Endodermal cell (in vitro differentiated cells): Measurements from ENCODE around the gene BBX. TPM values are rescaled to one million over a fixed set of nuclear protein-coding genes. Genes with fewer than 3 reads are reported as not detected.

Experiments used
- DNase-seq: peaks from one replicate; pipeline ENCODE4 v3.0.0-alpha.2; 2017
- H3K27ac ChIP-seq: 2 replicates; pipeline ENCODE4 v1.5.1; 2013; ENCODE audit warnings: mild to moderate bottlenecking, low read depth, low read length, moderate library complexity
- H3K27me3 ChIP-seq: 2 replicates; pipeline ENCODE4 v1.6.1; 2013; ENCODE audit warnings: mild to moderate bottlenecking, low read length, moderate library complexity; ENCODE audit not compliant: insufficient read depth, control insufficient read depth, poor library complexity, severe bottlenecking
- H3K36me3 ChIP-seq: 2 replicates; pipeline ENCODE4 v1.7.0; 2013; ENCODE audit warnings: mild to moderate bottlenecking, low read length, moderate library complexity; ENCODE audit not compliant: control insufficient read depth, insufficient read depth
- H3K4me1 ChIP-seq: one replicate; pipeline ENCODE4 v1.7.0; 2013; ENCODE audit warnings: low read length; ENCODE audit not compliant: control insufficient read depth, insufficient read depth
- H3K4me3 ChIP-seq: 2 replicates; pipeline ENCODE4 v1.5.1; 2013; ENCODE audit warnings: mild to moderate bottlenecking, low read length, moderate library complexity
- H3K9ac ChIP-seq: 2 replicates; pipeline ENCODE4 v1.6.1; 2013; ENCODE audit warnings: mild to moderate bottlenecking, low read length, moderate library complexity; ENCODE audit not compliant: poor library complexity, severe bottlenecking; ENCODE audit errors: extremely low read depth
- H3K9me3 ChIP-seq: 2 replicates; pipeline ENCODE4 v1.6.1; 2013; ENCODE audit warnings: mild to moderate bottlenecking, low read length, moderate library complexity; ENCODE audit not compliant: control insufficient read depth
- H3K27ac Mint-ChIP-seq: 2 replicates; pipeline ENCODE4 v1.8.0; 2020; ENCODE audit warnings: mixed read lengths
- H3K27me3 Mint-ChIP-seq: 2 replicates; pipeline ENCODE4 v1.8.0; 2021; ENCODE audit warnings: mild to moderate bottlenecking, mixed read lengths; ENCODE audit not compliant: insufficient read depth
- H3K36me3 Mint-ChIP-seq: 2 replicates; pipeline ENCODE4 v1.8.0; 2020; ENCODE audit warnings: low read depth, mixed read lengths
- H3K4me1 Mint-ChIP-seq: 2 replicates; pipeline ENCODE4 v1.8.0; 2020; ENCODE audit warnings: mixed read lengths
- H3K4me3 Mint-ChIP-seq: 2 replicates; pipeline ENCODE4 v1.8.0; 2020; ENCODE audit warnings: mild to moderate bottlenecking, moderate library complexity, mixed read lengths
- H3K9me3 Mint-ChIP-seq: 2 replicates; pipeline ENCODE4 v1.8.0; 2020; ENCODE audit warnings: mild to moderate bottlenecking, mixed read lengths
- CTCF ChIP-seq: fragments of 200-600 bp; sonication (generic); conservative IDR thresholded peaks from 2 replicates; pipeline ENCODE4 v1.5.0; 2021; ENCODE audit warnings: antibody characterized with exemption, mild to moderate bottlenecking
- WGBS, 2 experiments: methylation state at CpG; one replicate each; pipeline versions ENCODE4 v1.1.5 to v1.1.7; 2013; ENCODE audit warnings: missing lambda C conversion rate in 2 of 2, mixed read lengths in 1 of 2; ENCODE audit not compliant: insufficient coverage in 1 of 2, insufficient read length in 1 of 2; 5-methylcytosine and 5-hydroxymethylcytosine counted together
- total RNA-seq, 2 donors: library from RNA; stranded (reverse); fragmentation: NEBNext Ultra II Directional in 1 of 2; extraction: Animal tissue kit (Norgen Biotek cat#: 25700) in 1 of 2; gene quantifications; 2 replicates in 1 of 2; 3 replicates in 1 of 2; pipeline ENCODE4 v1.2.1, GENCODE V29; 2021

Gene BBX
- total RNA-seq, 2 donors from 2014 or later = 34.2 to 41.2 TPM

GRCh38 chr3:107855710-107856109 lies 332.9 kb downstream of the BBX start:
- Mint-ChIP-seq H3K4me1 (no peaks in the 10 kb centered on the region), H3K27ac (no peak overlapping the region), H3K36me3 (no peaks in the 10 kb centered on the region), H3K9me3 (peaks cover 4% of the 10 kb centered on the region), H3K4me3 (no peak overlapping the region), H3K27me3 (no peaks in the 10 kb centered on the region)
- peak; percentile 66 for TF ChIP-seq CTCF
- Histone ChIP-seq H3K9me3 (peaks cover 8% of the 10 kb centered on the region), H3K27ac (no peak overlapping the region), H3K9ac (no peak overlapping the region), H3K4me3 (no peak overlapping the region), H3K27me3 (no peaks in the 10 kb centered on the region), H3K4me1 (no peaks in the 10 kb centered on the region), H3K36me3 (no peaks in the 10 kb centered on the region)
- 79 to 81% methylated on average over 2 to 5 of the region's 5 CpGs for WGBS, 2 experiments
- peak; percentile 54 for DNase-seq

- Mint-ChIP-seq H3K4me1 (no peaks in the 10 kb centered on the region), H3K9me3 (no peaks in the 10 kb centered on the region), H3K27me3 (no peaks in the 10 kb centered on the region), H3K27ac (no peak overlapping the region), H3K4me3 (no peak overlapping the region), H3K36me3 (no peaks in the 10 kb centered on the region)
- no peak for DNase-seq
- Histone ChIP-seq H3K4me3 (no peak overlapping the region), H3K9ac (no peak overlapping the region), H3K9me3 (no peaks in the 10 kb centered on the region), H3K27ac (no peak overlapping the region), H3K27me3 (no peaks in the 10 kb centered on the region), H3K4me1 (no peaks in the 10 kb centered on the region), H3K36me3 (no peaks in the 10 kb centered on the region)
- WGBS, 2 experiments = 94 to 97% methylated on average over 5 of the region's 5 CpGs
- no peak for TF ChIP-seq CTCF
Measured at GRCh38 chr3:107857854-107858253, 335.1 kb downstream of the BBX start.

DNA sequence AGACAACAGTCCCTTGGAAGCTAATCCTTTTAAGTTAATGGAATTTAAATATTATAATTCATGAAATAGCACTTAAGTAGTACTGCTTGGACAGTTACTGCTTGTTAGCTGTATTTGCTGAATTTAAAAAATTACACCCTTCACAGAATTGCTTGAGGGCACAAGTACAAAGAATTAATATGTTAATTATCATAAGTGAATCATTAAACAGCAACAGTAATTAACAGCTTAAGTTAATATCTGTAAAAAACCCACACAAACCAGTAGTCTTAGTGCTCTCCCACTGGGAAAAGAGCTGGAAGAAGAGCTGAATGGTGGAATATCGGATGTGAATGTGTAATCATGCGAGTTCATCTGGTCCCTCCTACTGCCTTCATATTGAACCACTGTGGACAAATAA lies 336.1 kb downstream of the BBX start:
- no peaks in the 10 kb centered on the region for H3K27me3 ChIP-seq
- Mint-ChIP-seq H3K27ac (no peak overlapping the region), H3K9me3 (no peaks in the 10 kb centered on the region), H3K27me3 (no peaks in the 10 kb centered on the region), H3K4me1 (no peaks in the 10 kb centered on the region), H3K4me3 (no peak overlapping the region), H3K36me3 (no peaks in the 10 kb centered on the region)
- H3K4me1 ChIP-seq = no peaks in the 10 kb centered on the region
- no peak overlapping the region for H3K27ac ChIP-seq
- H3K4me3 ChIP-seq = no peak overlapping the region
- H3K36me3 ChIP-seq = no peaks in the 10 kb centered on the region
- WGBS, 2 experiments = 96 to 100% methylated on average over 1 to 2 of the region's 2 CpGs
- H3K9me3 ChIP-seq = no peaks in the 10 kb centered on the region
- TF ChIP-seq CTCF = no peak
- DNase-seq = no peak
- no peak overlapping the region for H3K9ac ChIP-seq

Other genes with a start within 250 kb of the BBX start
- gene CCDC54, start 145.5 kb upstream of the BBX start, total RNA-seq = not detected